ENCODE data around the gene PLS3. TPM values are rescaled to one million over a fixed set of nuclear protein-coding genes. Genes with fewer than 3 reads are reported as not detected.
A peak's percentile ranks its signal among the peaks of the same experiment; 100 is the strongest.

PLS3 gene
- total and polyA plus RNA-seq, 2 experiments from 2014 or later = 114 to 218 TPM

- DNase-seq (ENCODE audit: low read depth in 1 of 2, low spot score in 1 of 2) = peak in 1 of 2 donors; percentile 66
- Histone ChIP-seq H3K27ac (peak overlapping the region; percentile 95), H3K4me1 (ENCODE audit: low read depth) (peaks cover 24% of the 10 kb centered on the region), H3K4me3 (peak overlapping the region; percentile 89), H3K36me3 (no peaks in the 10 kb centered on the region), H3K27me3 (no peaks in the 10 kb centered on the region), H3K9me3 (ENCODE audit: low read depth) (no peaks in the 10 kb centered on the region)
- TF ChIP-seq CTCF (IDR thresholded peaks at IDR 0.05; ENCODE audit: low read depth, low read length) = no peak
These were observed 580 bp upstream of the PLS3 start for GRCh38 chrX:115560211-115560977.

- peak; percentile 19 for TF ChIP-seq CTCF (IDR thresholded peaks at IDR 0.05; ENCODE audit: low read depth, low read length)
- Histone ChIP-seq H3K27ac (peak overlapping the region; percentile 95), H3K36me3 (no peaks in the 10 kb centered on the region), H3K27me3 (no peaks in the 10 kb centered on the region), H3K9me3 (ENCODE audit: low read depth) (no peaks in the 10 kb centered on the region), H3K4me1 (ENCODE audit: low read depth) (peaks cover 26% of the 10 kb centered on the region), H3K4me3 (peak overlapping the region; percentile 89)
- DNase-seq (ENCODE audit: low read depth in 1 of 2, low spot score in 1 of 2) = peak; percentile 60 to 77
These were observed 868 bp downstream of the PLS3 start for GRCh38 chrX:115561605-115562479.

DNA sequence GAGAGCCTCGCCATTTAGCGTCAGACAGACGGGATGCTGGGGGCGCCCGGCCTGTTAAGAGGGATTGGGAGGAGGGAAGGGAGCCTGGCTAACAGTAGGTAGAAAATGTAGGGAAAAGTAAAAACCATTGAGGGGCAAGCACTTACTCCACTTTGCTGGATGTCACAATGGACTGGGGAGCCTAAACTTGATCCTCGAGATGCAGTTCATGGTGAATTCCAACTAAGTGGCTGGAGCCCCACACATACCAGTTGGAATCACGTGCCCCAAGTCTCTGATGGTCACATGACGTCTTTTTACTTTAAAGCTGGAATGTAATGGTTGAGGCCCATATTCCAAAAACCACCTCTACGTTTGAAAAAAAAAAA, 1.5 kb downstream of the PLS3 start:
- no peak for TF ChIP-seq CTCF (IDR thresholded peaks at IDR 0.05; ENCODE audit: low read depth, low read length)
- peak; percentile 68 to 74 for DNase-seq (ENCODE audit: low read depth in 1 of 2, low spot score in 1 of 2)
- Histone ChIP-seq H3K36me3 (no peaks in the 10 kb centered on the region), H3K4me3 (peak overlapping the region; percentile 89), H3K27ac (peak overlapping the region; percentile 95), H3K27me3 (no peaks in the 10 kb centered on the region), H3K4me1 (ENCODE audit: low read depth) (peaks cover 26% of the 10 kb centered on the region), H3K9me3 (ENCODE audit: low read depth) (no peaks in the 10 kb centered on the region)

DNA sequence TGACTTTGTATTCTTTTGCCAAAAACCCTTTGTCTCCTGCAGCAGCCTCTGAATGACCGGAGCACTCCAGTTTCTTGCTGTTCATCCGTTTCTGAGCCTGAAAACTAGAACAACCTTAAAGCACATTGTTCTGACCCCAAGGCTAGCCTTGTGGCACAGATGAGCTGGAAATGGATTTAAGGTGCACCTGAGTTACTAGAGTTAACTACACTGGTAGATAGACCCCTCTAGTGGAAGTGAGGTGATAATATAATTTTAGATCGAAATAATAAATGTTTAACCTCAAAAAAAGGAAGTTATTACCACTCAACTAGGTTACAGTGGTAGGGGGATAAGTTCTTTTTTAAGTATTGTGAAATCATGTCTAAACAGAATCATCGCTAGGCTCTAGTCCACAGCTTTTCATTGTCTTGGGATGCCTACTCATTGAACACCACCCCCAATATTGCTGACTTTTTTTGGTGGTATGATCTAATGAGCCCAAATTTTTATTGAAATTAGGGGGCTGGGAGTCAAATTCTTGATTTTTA, 2.7 kb downstream of the PLS3 start:
- DNase-seq (ENCODE audit: low read depth in 1 of 2, low spot score in 1 of 2) = no peak
- Histone ChIP-seq H3K27me3 (no peaks in the 10 kb centered on the region), H3K36me3 (no peaks in the 10 kb centered on the region), H3K4me3 (peak overlapping the region; percentile 89), H3K27ac (peak overlapping the region; percentile 95), H3K9me3 (ENCODE audit: low read depth) (no peaks in the 10 kb centered on the region), H3K4me1 (ENCODE audit: low read depth) (peaks cover 26% of the 10 kb centered on the region)
- peak; percentile 2 for TF ChIP-seq CTCF (IDR thresholded peaks at IDR 0.05; ENCODE audit: low read depth, low read length)

DNA sequence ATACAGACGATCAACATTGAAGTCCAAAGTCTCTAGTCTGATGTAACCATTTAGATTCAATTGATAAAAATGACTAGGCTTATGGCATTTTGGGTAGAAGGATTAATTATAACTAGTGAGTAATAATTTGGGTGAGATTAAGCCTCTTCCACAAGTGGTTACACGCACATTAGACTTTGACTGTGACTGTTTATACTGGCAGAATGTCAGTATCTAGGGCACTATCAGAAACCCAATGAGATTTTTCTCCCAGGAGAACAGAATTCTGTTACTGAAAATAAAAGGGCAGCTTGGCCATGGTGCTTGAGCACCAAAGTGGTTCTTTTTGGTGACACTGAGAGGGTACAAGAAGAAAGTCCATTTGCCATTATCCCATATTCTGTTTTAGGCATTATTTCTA, 3.3 kb downstream of the PLS3 start:
- TF ChIP-seq CTCF (IDR thresholded peaks at IDR 0.05; ENCODE audit: low read depth, low read length) = no peak
- peak in 1 of 2 donors; percentile 21 for DNase-seq (ENCODE audit: low read depth in 1 of 2, low spot score in 1 of 2)
- no peaks in the 10 kb centered on the region for H3K9me3 ChIP-seq (ENCODE audit: low read depth)
- no peaks in the 10 kb centered on the region for H3K27me3 ChIP-seq
- H3K4me1 ChIP-seq (ENCODE audit: low read depth) = peaks cover 26% of the 10 kb centered on the region
- no peak overlapping the region for H3K4me3 ChIP-seq
- no peaks in the 10 kb centered on the region for H3K36me3 ChIP-seq
- H3K27ac ChIP-seq = no peak overlapping the region

All from cardiac muscle cell (in vitro differentiated cells and primary cell).